ENCODE results near the gene LGALS16. TPM values are rescaled to one million over a fixed set of nuclear protein-coding genes. Genes with fewer than 3 reads are reported as not detected.

The LGALS16 gene
- total and polyA plus RNA-seq, 2 donors (not counting 1 experiment from before 2014, with no cell fraction given): not detected

GRCh38 chr19:39708594-39708993, 52.9 kb downstream of the LGALS16 start:
- no peak overlapping the region for H3K27ac ChIP-seq (ENCODE audit: low read length in 2 of 2)
- no peak overlapping the region for H3K9ac ChIP-seq (ENCODE audit: low read length)
- peaks cover 0 to 5% (median 0%) of the 10 kb centered on the region in 4 experiments for H3K27me3 ChIP-seq (replicated peaks in 1 of 4; ENCODE audit: control extremely low read depth in 1 of 4, control insufficient read depth in 3 of 4, insufficient read depth in 4 of 4, low read length in 3 of 4)
- Mint-ChIP-seq H3K4me1 (no peaks in the 10 kb centered on the region), H3K27me3 (peaks cover 41% of the 10 kb centered on the region), H3K27ac (no peak overlapping the region), H3K9me3 (ENCODE audit: insufficient read depth) (peaks cover 4% of the 10 kb centered on the region), H3K4me3 (no peak overlapping the region)
- H3K4me2 ChIP-seq (replicated peaks; ENCODE audit: low read depth, low read length, poor library complexity, severe bottlenecking): no peak overlapping the region
- POLR2A ChIA-PET: no interaction called here
- no peak overlapping the region for H2AFZ ChIP-seq (ENCODE audit: insufficient read depth, low read depth, low read length, poor library complexity, severe bottlenecking)
- no peak for TF ChIP-seq EZH2 (IDR thresholded peaks at IDR 0.05; ENCODE audit: borderline replicate concordance, insufficient read depth, low read depth, low read length, poor library complexity, severe bottlenecking)
- intact Hi-C loops (cut with micrococcal nuclease): no loop called here
- no peaks in the 10 kb centered on the region for H3K36me3 ChIP-seq (replicated peaks in 1 of 2; ENCODE audit: control extremely low read depth in 1 of 2, control insufficient read depth in 1 of 2, extremely low read depth in 1 of 2, insufficient read depth in 2 of 2, low read length in 1 of 2)
- H3K9me3 ChIP-seq (ENCODE audit: control extremely low read depth in 1 of 3, control insufficient read depth in 2 of 3, insufficient read depth in 1 of 3, low read length in 2 of 3): no peaks in the 10 kb centered on the region
- no peak overlapping the region for H3K4me3 ChIP-seq (ENCODE audit: control extremely low read depth in 1 of 5, extremely low read depth in 1 of 5, insufficient read depth in 1 of 5, low read depth in 2 of 5, low read length in 4 of 5)
- ATAC-seq (ENCODE audit: low read depth) (no peak), DNase-seq (no peak)
- no peaks in the 10 kb centered on the region for H3K79me2 ChIP-seq (ENCODE audit: control insufficient read depth, insufficient read depth, low read length)
- H4K20me1 ChIP-seq (ENCODE audit: control insufficient read depth, insufficient read depth, low read length, poor library complexity, severe bottlenecking): no peaks in the 10 kb centered on the region
- no peaks in the 10 kb centered on the region for H3K4me1 ChIP-seq (ENCODE audit: control insufficient read depth in 2 of 2, insufficient read depth in 2 of 2, low read length in 2 of 2)
- CTCF ChIA-PET: no interaction called here
- 82% methylated on average over 6 of the region's 6 CpGs for WGBS (ENCODE audit: insufficient coverage)

- H3K4me3 Mint-ChIP-seq: no peak overlapping the region
- intact Hi-C loops (cut with micrococcal nuclease): no loop called here
- no peak overlapping the region for H2AFZ ChIP-seq (ENCODE audit: insufficient read depth, low read depth, low read length, poor library complexity, severe bottlenecking)
- ATAC-seq (ENCODE audit: low read depth) (no peak), DNase-seq (no peak)
- peaks cover 4% of the 10 kb centered on the region for H3K9me3 Mint-ChIP-seq (ENCODE audit: insufficient read depth)
- H3K4me2 ChIP-seq (replicated peaks; ENCODE audit: low read depth, low read length, poor library complexity, severe bottlenecking): no peak overlapping the region
- no peak overlapping the region for H3K27ac ChIP-seq (ENCODE audit: low read length in 2 of 2)
- H3K4me1 ChIP-seq (ENCODE audit: control insufficient read depth in 2 of 2, insufficient read depth in 2 of 2, low read length in 2 of 2): no peaks in the 10 kb centered on the region
- peaks cover 39% of the 10 kb centered on the region for H3K27me3 Mint-ChIP-seq
- WGBS (ENCODE audit: insufficient coverage): 80% methylated on average over 1 of the region's 5 CpGs
- H3K9me3 ChIP-seq (ENCODE audit: control extremely low read depth in 1 of 3, control insufficient read depth in 2 of 3, insufficient read depth in 1 of 3, low read length in 2 of 3): no peaks in the 10 kb centered on the region
- H3K9ac ChIP-seq (ENCODE audit: low read length): no peak overlapping the region
- no peaks in the 10 kb centered on the region for H3K4me1 Mint-ChIP-seq
- TF ChIP-seq EZH2 (IDR thresholded peaks at IDR 0.05; ENCODE audit: borderline replicate concordance, insufficient read depth, low read depth, low read length, poor library complexity, severe bottlenecking) (no peak), CTCF (IDR thresholded peaks at IDR 0.05) (no peak)
- no peak overlapping the region for H3K4me3 ChIP-seq (ENCODE audit: control extremely low read depth in 1 of 5, extremely low read depth in 1 of 5, insufficient read depth in 1 of 5, low read depth in 2 of 5, low read length in 4 of 5)
- H4K20me1 ChIP-seq (ENCODE audit: control insufficient read depth, insufficient read depth, low read length, poor library complexity, severe bottlenecking): no peaks in the 10 kb centered on the region
- H3K36me3 ChIP-seq (replicated peaks in 1 of 2; ENCODE audit: control extremely low read depth in 1 of 2, control insufficient read depth in 1 of 2, extremely low read depth in 1 of 2, insufficient read depth in 2 of 2, low read length in 1 of 2): no peaks in the 10 kb centered on the region
- CTCF ChIA-PET: no interaction called here
- H3K27ac Mint-ChIP-seq: no peak overlapping the region
- H3K27me3 ChIP-seq (replicated peaks in 1 of 4; ENCODE audit: control extremely low read depth in 1 of 4, control insufficient read depth in 3 of 4, insufficient read depth in 4 of 4, low read length in 3 of 4): peaks cover 0 to 5% (median 0%) of the 10 kb centered on the region in 4 experiments
- no peaks in the 10 kb centered on the region for H3K79me2 ChIP-seq (ENCODE audit: control insufficient read depth, insufficient read depth, low read length)
- POLR2A ChIA-PET: no interaction called here
Observed at GRCh38 chr19:39709026-39709872, 53.5 kb downstream of the LGALS16 start.

Small RNA genes lying within 50 kb of the gene (small RNA-seq; reads per million reads assigned to genes)
- not detected for gene AC005176.2 (ENCODE audit: insufficient read length, low read depth, low replicate concordance)
- gene RPS29P27 (ENCODE audit: insufficient read length, low read depth, low replicate concordance): not detected
- gene RPS29P30 (ENCODE audit: insufficient read length, low read depth, low replicate concordance): not detected

Other genes starting within 250 kb of the LGALS16 start
- 252 and 260 TPM in 2 replicates for gene ZFP36, start 249.1 kb upstream of the LGALS16 start, total RNA-seq
- 1,123 and 1,633 TPM in 2 replicates for gene ZFP36, start 249.1 kb upstream of the LGALS16 start, polyA plus RNA-seq
- gene PLEKHG2, start 243.2 kb upstream of the LGALS16 start, total RNA-seq: 154 and 167 TPM in 2 replicates
- 27.0 and 32.3 TPM in 2 replicates for gene PLEKHG2, start 243.2 kb upstream of the LGALS16 start, polyA plus RNA-seq
- 3,766 and 3,910 TPM in 2 replicates for gene RPS16, start 220.0 kb upstream of the LGALS16 start, total RNA-seq
- 5,199 and 6,448 TPM in 2 replicates for gene RPS16, start 220.0 kb upstream of the LGALS16 start, polyA plus RNA-seq
- gene SUPT5H, start 210.3 kb upstream of the LGALS16 start, total RNA-seq: 195 and 203 TPM in 2 replicates
- 119 and 197 TPM in 2 replicates for gene SUPT5H, start 210.3 kb upstream of the LGALS16 start, polyA plus RNA-seq
- gene TIMM50, start 175.1 kb upstream of the LGALS16 start, total RNA-seq: 52.3 and 55.3 TPM in 2 replicates
- 25.7 and 27.9 TPM in 2 replicates for gene TIMM50, start 175.1 kb upstream of the LGALS16 start, polyA plus RNA-seq
- gene DLL3, start 157.0 kb upstream of the LGALS16 start, total RNA-seq: 0.41 and 1.1 TPM in 2 replicates
- gene DLL3, start 157.0 kb upstream of the LGALS16 start, polyA plus RNA-seq: 0.30 and 0.46 TPM in 2 replicates
- not detected in 2 replicates for gene SELENOV, start 140.8 kb upstream of the LGALS16 start, total RNA-seq
- gene SELENOV, start 140.8 kb upstream of the LGALS16 start, polyA plus RNA-seq: not detected in 2 replicates
- 6.0 and 7.6 TPM in 2 replicates for gene EID2B, start 123.1 kb upstream of the LGALS16 start, total RNA-seq
- gene EID2B, start 123.1 kb upstream of the LGALS16 start, polyA plus RNA-seq: 2.1 and 3.0 TPM in 2 replicates
- gene EID2, start 115.8 kb upstream of the LGALS16 start, total RNA-seq: 13.8 and 14.1 TPM in 2 replicates
- gene EID2, start 115.8 kb upstream of the LGALS16 start, polyA plus RNA-seq: 5.2 and 6.2 TPM in 2 replicates
- not detected in 2 replicates for gene LGALS13, start 53.4 kb upstream of the LGALS16 start, total RNA-seq
- not detected in 2 replicates for gene LGALS13, start 53.4 kb upstream of the LGALS16 start, polyA plus RNA-seq
- gene LGALS14, start 48.6 kb downstream of the LGALS16 start, total RNA-seq: not detected in 2 replicates
- not detected in 2 replicates for gene LGALS14, start 48.6 kb downstream of the LGALS16 start, polyA plus RNA-seq
- not detected in 2 replicates for gene CLC, start 82.1 kb downstream of the LGALS16 start, total RNA-seq
- 0.33 TPM in 1 of 2 replicates, not detected in the other for gene CLC, start 82.1 kb downstream of the LGALS16 start, polyA plus RNA-seq
- not detected in 2 replicates for gene LEUTX, start 122.9 kb downstream of the LGALS16 start, total RNA-seq
- gene LEUTX, start 122.9 kb downstream of the LGALS16 start, polyA plus RNA-seq: not detected in 2 replicates
- 36.6 and 44.4 TPM in 2 replicates for gene DYRK1B, start 178.2 kb downstream of the LGALS16 start, total RNA-seq
- gene DYRK1B, start 178.2 kb downstream of the LGALS16 start, polyA plus RNA-seq: 18.7 and 26.1 TPM in 2 replicates
- 253 and 254 TPM in 2 replicates for gene FBL, start 190.5 kb downstream of the LGALS16 start, total RNA-seq
- gene FBL, start 190.5 kb downstream of the LGALS16 start, polyA plus RNA-seq: 320 and 376 TPM in 2 replicates

All from B cell (primary cell).